Stimulated activated naive B cell treated with anti-CD40 and anti-IgM and Interleukin-4, amounts not matched to agents 10 μg/mL and 1 μg/mL and 100 μg/mL, for 72 hours (primary cell): Measurements from ENCODE around the gene SPTA1.
"Not testable (repeated sequence)": the region's sequence is repeated elsewhere in the genome, so short reads cannot be mapped to it uniquely, and the experiment has no call there.

ENCODE experiments used
- ATAC-seq, 2 donors: fragments of 150-1000 bp; cut with Tn5 transposase; replicated peaks; 2 replicates each; pipeline ENCODE4 v1.10.0; 2021; ENCODE audit warnings: moderate library complexity in 1 of 2
- DNase-seq: peaks from one replicate; pipeline ENCODE4 v3.0.0; 2021
- H3K27ac Mint-ChIP-seq: one replicate; pipeline ENCODE4 v1.8.0; 2022; ENCODE audit warnings: mild to moderate bottlenecking, mixed read lengths
- H3K27me3 Mint-ChIP-seq, 2 donors: one replicate each; pipeline ENCODE4 v1.8.0; 2022; ENCODE audit warnings: mixed read lengths in 2 of 2
- H3K36me3 Mint-ChIP-seq, 2 donors: one replicate each; pipeline ENCODE4 v1.8.0; 2022; ENCODE audit warnings: mixed read lengths in 2 of 2, mild to moderate bottlenecking in 1 of 2
- H3K4me1 Mint-ChIP-seq, 2 donors: one replicate each; pipeline ENCODE4 v1.8.0; 2022; ENCODE audit warnings: mixed read lengths in 2 of 2, mild to moderate bottlenecking in 1 of 2
- H3K4me3 Mint-ChIP-seq, 2 donors: one replicate each; pipeline ENCODE4 v1.8.0; 2022; ENCODE audit warnings: mild to moderate bottlenecking in 2 of 2, mixed read lengths in 2 of 2, moderate library complexity in 1 of 2
- H3K9me3 Mint-ChIP-seq, 2 donors: one replicate each; pipeline ENCODE4 v1.8.0; 2022; ENCODE audit warnings: mixed read lengths in 2 of 2, mild to moderate bottlenecking in 1 of 2

SPTA1 gene

GRCh38 chr1:158700552-158700951, 14.0 kb upstream of the SPTA1 start, which contains the start of gene OR6K2:
OR6K2 (minus strand) TSS chr1:158700652; CDS start chr1:158700652, 0 bp downstream.
- no peak for ATAC-seq
- Mint-ChIP-seq H3K27me3 (peaks cover 16 to 17% of the 10 kb centered on the region in 2 donors), H3K27ac (no peak within 1 kb of the TSS)

GRCh38 chr1:158694596-158694995, 8.1 kb upstream of the SPTA1 start:
- H3K27ac Mint-ChIP-seq = no peak overlapping the region
- no peaks in the 10 kb centered on the region for H3K9me3 Mint-ChIP-seq
- ATAC-seq (no peak), DNase-seq (no peak)
- H3K36me3 Mint-ChIP-seq = no peaks in the 10 kb centered on the region
- H3K27me3 Mint-ChIP-seq = peaks cover 11 to 16% of the 10 kb centered on the region in 2 donors
- no peak overlapping the region for H3K4me3 Mint-ChIP-seq
- no peaks in the 10 kb centered on the region for H3K4me1 Mint-ChIP-seq

More at GRCh38 chr1:158700552-158700951, 14.0 kb upstream of the SPTA1 start, which contains the start of gene OR6K2:
- no peak for DNase-seq
- Mint-ChIP-seq H3K36me3 (no peaks in the 10 kb centered on the region), H3K9me3 (no peaks in the 10 kb centered on the region), H3K4me3 (no peak within 1 kb of the TSS), H3K4me1 (no peaks in the 10 kb centered on the region)

GRCh38 chr1:158692356-158692755, 5.8 kb upstream of the SPTA1 start:
- Mint-ChIP-seq H3K4me1 (no peaks in the 10 kb centered on the region), H3K36me3 (no peaks in the 10 kb centered on the region), H3K4me3 (no peak overlapping the region), H3K9me3 (peaks cover 0 to 2% of the 10 kb centered on the region in 2 donors), H3K27me3 (peaks cover 12 to 13% of the 10 kb centered on the region in 2 donors), H3K27ac (no peak overlapping the region)
- ATAC-seq (no peak), DNase-seq (no peak)

GRCh38 chr1:158691907-158692306, 5.4 kb upstream of the SPTA1 start:
- ATAC-seq (no peak), DNase-seq (no peak)
- no peaks in the 10 kb centered on the region for H3K36me3 Mint-ChIP-seq
- H3K27ac Mint-ChIP-seq = no peak overlapping the region
- no peak overlapping the region for H3K4me3 Mint-ChIP-seq
- peaks cover 0 to 2% of the 10 kb centered on the region in 2 donors for H3K9me3 Mint-ChIP-seq
- peaks cover 12 to 13% of the 10 kb centered on the region in 2 donors for H3K27me3 Mint-ChIP-seq
- no peaks in the 10 kb centered on the region for H3K4me1 Mint-ChIP-seq

- DNase-seq, H3K4me1 Mint-ChIP-seq, H3K9me3 Mint-ChIP-seq, ATAC-seq, H3K4me3 Mint-ChIP-seq, H3K36me3 Mint-ChIP-seq, H3K27ac Mint-ChIP-seq: not testable (repeated sequence)
- peaks cover 12 to 13% of the 10 kb centered on the region in 2 donors for H3K27me3 Mint-ChIP-seq
Observed at GRCh38 chr1:158691149-158691548, 4.6 kb upstream of the SPTA1 start.

- H3K9me3 Mint-ChIP-seq = peaks cover 0 to 2% of the 10 kb centered on the region in 2 donors
- H3K4me3 Mint-ChIP-seq = no peak overlapping the region
- H3K27me3 Mint-ChIP-seq = peaks cover 8 to 12% of the 10 kb centered on the region in 2 donors
- no peak for ATAC-seq
- H3K36me3 Mint-ChIP-seq = no peaks in the 10 kb centered on the region
- DNase-seq = no peak
- H3K27ac Mint-ChIP-seq = no peak overlapping the region
- H3K4me1 Mint-ChIP-seq = no peaks in the 10 kb centered on the region
Observed at GRCh38 chr1:158689875-158690274, 3.4 kb upstream of the SPTA1 start.

- H3K27me3 Mint-ChIP-seq = peaks cover 7 to 13% of the 10 kb centered on the region in 2 donors
- ATAC-seq (no peak), DNase-seq (no peak)
- no peak overlapping the region for H3K4me3 Mint-ChIP-seq
- no peaks in the 10 kb centered on the region for H3K4me1 Mint-ChIP-seq
- no peak overlapping the region for H3K27ac Mint-ChIP-seq
- H3K36me3 Mint-ChIP-seq = no peaks in the 10 kb centered on the region
- H3K9me3 Mint-ChIP-seq = peaks cover 0 to 2% of the 10 kb centered on the region in 2 donors
Observed at GRCh38 chr1:158689110-158689509, 2.6 kb upstream of the SPTA1 start.

- H3K4me3 Mint-ChIP-seq, H3K36me3 Mint-ChIP-seq, H3K9me3 Mint-ChIP-seq, DNase-seq, H3K27ac Mint-ChIP-seq, H3K4me1 Mint-ChIP-seq, ATAC-seq: not testable (repeated sequence)
- peaks cover 7 to 13% of the 10 kb centered on the region in 2 donors for H3K27me3 Mint-ChIP-seq
Observed at GRCh38 chr1:158688343-158688742, 1.8 kb upstream of the SPTA1 start.

- Mint-ChIP-seq H3K4me1 (no peaks in the 10 kb centered on the region), H3K4me3 (no peak overlapping the region), H3K27ac (no peak overlapping the region), H3K27me3 (peaks cover 7 to 17% of the 10 kb centered on the region in 2 donors), H3K9me3 (peaks cover 0 to 2% of the 10 kb centered on the region in 2 donors), H3K36me3 (no peaks in the 10 kb centered on the region)
- no peak for DNase-seq
- no peak for ATAC-seq
Observed at GRCh38 chr1:158687037-158687436, 522 bp upstream of the SPTA1 start.

- H3K4me3 Mint-ChIP-seq = no peak overlapping the region
- ATAC-seq = no peak
- no peaks in the 10 kb centered on the region for H3K36me3 Mint-ChIP-seq
- no peak for DNase-seq
- no peaks in the 10 kb centered on the region for H3K4me1 Mint-ChIP-seq
- peaks cover 7 to 17% of the 10 kb centered on the region in 2 donors for H3K27me3 Mint-ChIP-seq
- no peak overlapping the region for H3K27ac Mint-ChIP-seq
- peaks cover 0 to 2% of the 10 kb centered on the region in 2 donors for H3K9me3 Mint-ChIP-seq
Observed at GRCh38 chr1:158685085-158685484, 1.4 kb downstream of the SPTA1 start.

- H3K27me3 Mint-ChIP-seq = peaks cover 6 to 11% of the 10 kb centered on the region in 2 donors
- ATAC-seq = no peak
- H3K4me3 Mint-ChIP-seq = no peak overlapping the region
- H3K9me3 Mint-ChIP-seq = peaks cover 0 to 1% of the 10 kb centered on the region in 2 donors
- peaks cover 0 to 1% of the 10 kb centered on the region in 2 donors for H3K36me3 Mint-ChIP-seq
- no peak overlapping the region for H3K27ac Mint-ChIP-seq
- DNase-seq = no peak
- H3K4me1 Mint-ChIP-seq = no peaks in the 10 kb centered on the region
Observed at GRCh38 chr1:158681606-158682005, 4.9 kb downstream of the SPTA1 start.

- no peak overlapping the region for H3K27ac Mint-ChIP-seq
- H3K4me1 Mint-ChIP-seq = peaks cover 4% of the 10 kb centered on the region in 2 donors
- no peak overlapping the region for H3K4me3 Mint-ChIP-seq
- peaks cover 7 to 10% of the 10 kb centered on the region in 2 donors for H3K27me3 Mint-ChIP-seq
- H3K9me3 Mint-ChIP-seq = peaks cover 0 to 1% of the 10 kb centered on the region in 2 donors
- peaks cover 0 to 1% of the 10 kb centered on the region in 2 donors for H3K36me3 Mint-ChIP-seq
- no peak for ATAC-seq
- DNase-seq = no peak
Observed at GRCh38 chr1:158679289-158679688, 7.2 kb downstream of the SPTA1 start.

- H3K27me3 Mint-ChIP-seq = peaks cover 4 to 16% of the 10 kb centered on the region in 2 donors
- H3K9me3 Mint-ChIP-seq = peaks cover 0 to 1% of the 10 kb centered on the region in 2 donors
- DNase-seq (no peak), ATAC-seq (peak in 1 of 2 donors; percentile 20)
- H3K4me3 Mint-ChIP-seq = peak overlapping the region in 1 of 2 donors; percentile 19
- peaks cover 0 to 1% of the 10 kb centered on the region in 2 donors for H3K36me3 Mint-ChIP-seq
- peak overlapping the region; percentile 3 for H3K27ac Mint-ChIP-seq
- peaks cover 4% of the 10 kb centered on the region in 2 donors for H3K4me1 Mint-ChIP-seq
Observed at GRCh38 chr1:158675563-158676323, 10.8 kb downstream of the SPTA1 start.

GRCh38 chr1:158674302-158674701, 12.2 kb downstream of the SPTA1 start:
- peaks cover 4% of the 10 kb centered on the region in 2 donors for H3K4me1 Mint-ChIP-seq
- H3K27ac Mint-ChIP-seq = no peak overlapping the region
- peaks cover 0 to 1% of the 10 kb centered on the region in 2 donors for H3K9me3 Mint-ChIP-seq
- peaks cover 4 to 16% of the 10 kb centered on the region in 2 donors for H3K27me3 Mint-ChIP-seq
- DNase-seq = no peak
- H3K36me3 Mint-ChIP-seq = peaks cover 0 to 1% of the 10 kb centered on the region in 2 donors
- no peak for ATAC-seq
- H3K4me3 Mint-ChIP-seq = no peak overlapping the region

- Mint-ChIP-seq H3K36me3 (no peaks in the 10 kb centered on the region), H3K9me3 (no peaks in the 10 kb centered on the region), H3K27me3 (no peaks in the 10 kb centered on the region), H3K4me1 (no peaks in the 10 kb centered on the region), H3K27ac (no peak overlapping the region), H3K4me3 (no peak overlapping the region)
- DNase-seq (no peak), ATAC-seq (no peak)
Observed at GRCh38 chr1:158666037-158666436, 20.5 kb downstream of the SPTA1 start.
